ENCODE data around the gene OR2V1.
"Not testable (repeated sequence)": the region's sequence is repeated elsewhere in the genome, so short reads cannot be mapped to it uniquely, and the experiment has no call there.

The OR2V1 gene

GRCh38 chr5:181127907-181128626, 2.9 kb downstream of the OR2V1 start:
- DNase-seq = no peak

GRCh38 chr5:181127456-181127855, 3.5 kb downstream of the OR2V1 start:
- no peak for DNase-seq

GRCh38 chr5:181126841-181127240, 4.1 kb downstream of the OR2V1 start:
- no peak for DNase-seq

GRCh38 chr5:181124526-181124925, 6.4 kb downstream of the OR2V1 start:
- DNase-seq = no peak

- no peak for DNase-seq
These were observed 9.1 kb downstream of the OR2V1 start for GRCh38 chr5:181121675-181122561.

- DNase-seq = no peak
These were observed 10.2 kb downstream of the OR2V1 start for GRCh38 chr5:181120761-181121160.

GRCh38 chr5:181120306-181120705, 10.7 kb downstream of the OR2V1 start:
- no peak for DNase-seq

- DNase-seq = no peak
These were observed 11.9 kb downstream of the OR2V1 start for GRCh38 chr5:181119105-181119504.

GRCh38 chr5:181118369-181118768, 12.6 kb downstream of the OR2V1 start:
- DNase-seq = no peak

GRCh38 chr5:181114844-181115778, 15.9 kb downstream of the OR2V1 start:
- DNase-seq = no peak

GRCh38 chr5:181114284-181114843, 16.6 kb downstream of the OR2V1 start:
- DNase-seq = no peak

- DNase-seq = not testable (repeated sequence)
These were observed 17.4 kb downstream of the OR2V1 start for GRCh38 chr5:181113572-181113971.

GRCh38 chr5:181112476-181112875, 18.5 kb downstream of the OR2V1 start:
- DNase-seq = no peak

GRCh38 chr5:181111010-181111409, 20.0 kb downstream of the OR2V1 start:
- DNase-seq = no peak

- no peak for DNase-seq
These were observed 21.4 kb downstream of the OR2V1 start for GRCh38 chr5:181109489-181110013.

- DNase-seq = no peak
These were observed 22.3 kb downstream of the OR2V1 start for GRCh38 chr5:181108578-181109165.

GRCh38 chr5:181107699-181108098, 23.3 kb downstream of the OR2V1 start:
- no peak for DNase-seq

GRCh38 chr5:181105391-181106025, 25.5 kb downstream of the OR2V1 start:
- DNase-seq = no peak

GRCh38 chr5:181104606-181105390, 26.2 kb downstream of the OR2V1 start:
- not testable (repeated sequence) for DNase-seq

- DNase-seq = not testable (repeated sequence)
These were observed 26.8 kb downstream of the OR2V1 start for GRCh38 chr5:181104259-181104568.
